Activated B cell treated with CpG ODN at 0.5 μM for 24 hours (primary cell): ENCODE results near the gene SCAMP5. TPM values are rescaled to one million over a fixed set of nuclear protein-coding genes. Genes with fewer than 3 reads are reported as not detected.

ENCODE experiments used
- ATAC-seq: fragments of 200-7000 bp; cut with Tn5 transposase; one replicate; pipeline ENCODE4 v1.10.0; 2021; ENCODE audit warnings: low read depth, mild to moderate bottlenecking, moderate library complexity
- CTCF ChIA-PET: fragments of 350-600 bp; sonication (Branson Sonifier 250); formaldehyde crosslinking; loops from one replicate; lab custom pipeline; 2021; ENCODE audit warnings: antibody characterized with exemption; lab: Charles Lee
- POLR2A ChIA-PET: fragments of 350-600 bp; sonication (Branson Sonifier 250); formaldehyde crosslinking; loops from one replicate; lab custom pipeline; 2021; ENCODE audit warnings: antibody characterized with exemption; lab: Charles Lee
- DNase-seq: peaks from one replicate; pipeline ENCODE4 v3.0.0; 2022
- H3K27ac Mint-ChIP-seq: one replicate; pipeline ENCODE4 v1.8.0; 2020; ENCODE audit warnings: mixed read lengths
- H3K27me3 Mint-ChIP-seq: one replicate; pipeline ENCODE4 v1.8.0; 2021; ENCODE audit warnings: mixed read lengths
- H3K36me3 Mint-ChIP-seq: one replicate; pipeline ENCODE4 v1.8.0; 2021; ENCODE audit warnings: low read depth, mixed read lengths
- H3K4me1 Mint-ChIP-seq: one replicate; pipeline ENCODE4 v1.8.0; 2021; ENCODE audit warnings: mixed read lengths
- H3K4me3 Mint-ChIP-seq: one replicate; pipeline ENCODE4 v1.8.0; 2020; ENCODE audit warnings: mild to moderate bottlenecking, mixed read lengths
- H3K9me3 Mint-ChIP-seq: one replicate; pipeline ENCODE4 v1.8.0; 2020; ENCODE audit warnings: mixed read lengths
- intact Hi-C: fragments of 100-400 bp; cut with micrococcal nuclease; formaldehyde crosslinking; loops from one replicate; pipeline ENCODE4 v1.15.1; 2024
- total RNA-seq: library from RNA; stranded (reverse); gene quantifications from 2 replicates; pipeline ENCODE4 v1.2.3, GENCODE V29; 2022
- TF ChIP-seq, protein P1 (sequence below): fragments of 200-600 bp; IDR thresholded peaks from one replicate; pipeline ENCODE4 v1.8.0; 2022; ENCODE audit warnings: antibody characterized with exemption, mild to moderate bottlenecking

The SCAMP5 gene
- total RNA-seq, 1 donor from 2014 or later, result 0.62 TPM

DNA sequence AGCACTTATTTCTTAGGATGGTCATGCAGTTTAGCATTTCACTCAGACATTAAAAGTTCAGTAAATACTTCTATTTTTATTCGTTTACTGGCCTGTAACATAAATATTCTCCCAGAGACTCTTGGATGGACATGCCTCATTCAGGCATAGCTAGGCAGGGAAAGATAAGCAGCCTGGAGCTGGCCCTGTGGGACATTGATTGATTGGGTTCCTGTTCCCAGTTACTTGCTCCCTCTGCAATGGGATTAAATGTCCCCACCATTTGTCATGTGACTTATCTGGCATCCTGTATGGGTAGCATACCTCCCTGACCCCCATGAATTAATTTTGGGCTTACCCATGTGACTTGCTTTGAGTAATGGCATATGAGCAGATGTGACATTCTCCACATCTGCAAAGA is 2.7 kb upstream of the SCAMP5 start:
- peaks cover 23% of the 10 kb centered on the region for H3K4me1 Mint-ChIP-seq
- DNase-seq (no peak), ATAC-seq (no peak)
- H3K27me3 Mint-ChIP-seq, result peaks cover 51% of the 10 kb centered on the region
- H3K36me3 Mint-ChIP-seq, result no peaks in the 10 kb centered on the region
- CTCF ChIA-PET, result no interaction called here
- POLR2A ChIA-PET, result no interaction called here
- intact Hi-C loops, result no loop called here
- TF ChIP-seq, protein P1, sequence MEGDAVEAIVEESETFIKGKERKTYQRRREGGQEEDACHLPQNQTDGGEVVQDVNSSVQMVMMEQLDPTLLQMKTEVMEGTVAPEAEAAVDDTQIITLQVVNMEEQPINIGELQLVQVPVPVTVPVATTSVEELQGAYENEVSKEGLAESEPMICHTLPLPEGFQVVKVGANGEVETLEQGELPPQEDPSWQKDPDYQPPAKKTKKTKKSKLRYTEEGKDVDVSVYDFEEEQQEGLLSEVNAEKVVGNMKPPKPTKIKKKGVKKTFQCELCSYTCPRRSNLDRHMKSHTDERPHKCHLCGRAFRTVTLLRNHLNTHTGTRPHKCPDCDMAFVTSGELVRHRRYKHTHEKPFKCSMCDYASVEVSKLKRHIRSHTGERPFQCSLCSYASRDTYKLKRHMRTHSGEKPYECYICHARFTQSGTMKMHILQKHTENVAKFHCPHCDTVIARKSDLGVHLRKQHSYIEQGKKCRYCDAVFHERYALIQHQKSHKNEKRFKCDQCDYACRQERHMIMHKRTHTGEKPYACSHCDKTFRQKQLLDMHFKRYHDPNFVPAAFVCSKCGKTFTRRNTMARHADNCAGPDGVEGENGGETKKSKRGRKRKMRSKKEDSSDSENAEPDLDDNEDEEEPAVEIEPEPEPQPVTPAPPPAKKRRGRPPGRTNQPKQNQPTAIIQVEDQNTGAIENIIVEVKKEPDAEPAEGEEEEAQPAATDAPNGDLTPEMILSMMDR, result no peak
- H3K4me3 Mint-ChIP-seq, result no peak overlapping the region
- no peak overlapping the region for H3K27ac Mint-ChIP-seq
- H3K9me3 Mint-ChIP-seq, result no peaks in the 10 kb centered on the region

DNA sequence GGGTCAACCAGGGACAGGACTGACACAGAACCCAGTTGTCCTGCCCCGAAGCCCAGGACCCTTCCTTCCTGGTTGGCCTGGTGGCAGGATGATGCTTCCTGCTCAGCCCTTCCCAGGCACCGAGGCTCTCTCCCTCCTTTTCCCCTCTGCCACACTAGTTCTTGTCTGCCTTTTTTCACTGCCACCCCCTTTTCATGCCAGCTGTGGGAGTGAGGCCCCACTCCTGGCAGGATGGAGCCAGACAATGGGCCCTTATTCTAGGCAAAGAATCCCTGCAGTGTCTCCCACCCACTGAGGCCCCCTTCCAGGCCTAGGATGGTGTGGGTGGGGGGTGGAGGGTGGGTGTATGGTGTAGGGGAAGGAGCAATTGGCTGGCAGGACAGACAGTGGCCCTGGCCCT is 1.1 kb upstream of the SCAMP5 start:
- ChIA-PET CTCF (no interaction called here), POLR2A (no interaction called here)
- H3K4me3 Mint-ChIP-seq, result no peak overlapping the region
- H3K27me3 Mint-ChIP-seq, result peaks cover 63% of the 10 kb centered on the region
- DNase-seq (no peak), ATAC-seq (no peak)
- TF ChIP-seq, protein P1, result no peak
- H3K27ac Mint-ChIP-seq, result no peak overlapping the region
- no peaks in the 10 kb centered on the region for H3K36me3 Mint-ChIP-seq
- intact Hi-C loops, result loop anchor here (2.0 kb wide), 1 partner anchor 29 kb away; the partner anchor contains the start of gene PPCDC
- no peaks in the 10 kb centered on the region for H3K9me3 Mint-ChIP-seq
- H3K4me1 Mint-ChIP-seq, result peaks cover 24% of the 10 kb centered on the region

DNA sequence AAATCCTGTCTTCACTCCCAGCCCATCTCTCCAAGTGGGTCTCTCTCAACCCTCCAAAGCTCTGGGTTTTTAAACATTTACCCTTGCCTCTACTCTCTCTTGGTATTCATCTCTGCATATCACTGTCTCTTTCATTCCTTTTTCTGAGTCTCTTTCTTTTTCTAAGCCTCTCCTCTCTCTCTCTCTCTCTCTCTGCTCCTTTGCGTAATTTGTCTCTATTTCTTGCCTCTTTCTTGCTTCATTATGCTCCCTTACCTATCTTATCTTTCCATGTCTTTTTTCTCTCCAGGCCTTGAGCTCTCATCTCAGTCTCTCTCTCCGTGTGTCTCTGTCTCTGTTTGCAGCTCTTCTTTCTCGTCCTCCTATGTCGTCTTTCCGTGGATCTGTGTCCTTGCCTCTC is 678 bp upstream of the SCAMP5 start:
- POLR2A ChIA-PET, result interaction anchor here (1.1 kb wide), 1 partner anchor 9 kb away, joined by 4 read pairs; no protein-coding TSS in a partner anchor
- H3K4me3 Mint-ChIP-seq, result peak overlapping the region; percentile 78
- DNase-seq (no peak), ATAC-seq (no peak)
- peaks cover 24% of the 10 kb centered on the region for H3K4me1 Mint-ChIP-seq
- H3K27me3 Mint-ChIP-seq, result peaks cover 65% of the 10 kb centered on the region
- no peaks in the 10 kb centered on the region for H3K36me3 Mint-ChIP-seq
- TF ChIP-seq, protein P1, result no peak
- H3K27ac Mint-ChIP-seq, result no peak overlapping the region
- intact Hi-C loops, result loop anchor here (1.0 to 2.0 kb wide), 2 partner anchors 28 to 168 kb away; partner anchors contain the start of genes CPLX3 and PPCDC
- no peaks in the 10 kb centered on the region for H3K9me3 Mint-ChIP-seq
- CTCF ChIA-PET, result interaction anchor here (0.9 to 1.0 kb wide), 3 partner anchors 35 to 49 kb away, joined by 3 read pairs; no protein-coding TSS in a partner anchor

DNA sequence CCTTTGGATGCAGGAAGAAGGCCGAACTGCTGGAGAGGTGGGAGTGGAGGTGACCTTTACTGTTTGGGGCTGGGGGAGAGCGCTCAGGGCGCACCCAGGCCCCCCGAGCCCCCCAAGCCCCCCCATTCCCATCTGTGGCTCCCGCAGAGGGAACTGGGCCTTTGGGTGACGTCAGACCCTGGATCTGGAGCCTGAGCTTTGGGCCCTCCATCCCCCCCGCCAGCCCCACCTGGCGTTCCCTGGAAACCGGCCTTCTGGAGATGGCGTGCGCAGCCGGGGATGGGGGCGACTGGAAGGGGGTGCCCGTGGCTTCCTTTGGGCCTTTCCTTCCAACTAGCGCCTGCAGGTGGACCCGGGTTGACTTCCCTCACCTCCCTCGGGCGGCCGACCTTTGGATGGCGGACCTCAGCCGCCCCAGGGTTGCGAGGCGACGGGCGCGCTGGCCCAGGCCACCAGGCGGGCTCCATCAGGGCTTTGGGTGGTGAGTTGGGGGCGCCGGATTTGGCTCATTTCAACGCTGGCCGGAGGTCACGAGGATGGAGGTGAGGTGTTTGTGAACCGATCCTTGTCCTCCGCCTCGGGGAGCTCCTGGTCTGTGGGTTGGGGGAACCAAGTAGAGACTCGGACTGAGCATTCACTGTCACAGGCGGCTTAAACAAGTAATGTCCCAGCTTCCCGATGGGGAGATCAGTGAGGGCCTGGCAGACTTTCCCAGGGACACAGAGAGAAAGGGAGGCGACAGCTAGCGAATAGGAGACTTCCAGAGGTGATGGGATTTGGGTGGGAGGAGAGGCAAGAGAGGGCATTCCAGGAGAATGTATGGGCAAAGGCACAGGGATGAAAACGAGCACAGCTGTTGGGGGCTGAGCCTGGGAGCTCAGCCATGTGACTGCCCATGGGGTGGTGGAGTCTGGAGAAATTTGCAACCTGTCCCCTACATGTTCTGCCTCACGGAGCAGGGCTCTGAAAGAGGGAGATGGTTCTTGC is 709 bp downstream of the SCAMP5 start:
- ChIA-PET POLR2A (interaction anchor here (0.6 to 1.1 kb wide), 3 partner anchors 7 to 455 kb away, joined by 3 to 4 read pairs (median 3); partner anchors contain the start of gene ARID3B), CTCF (interaction anchor here (1.0 kb wide), 2 partner anchors 33 to 39 kb away, joined by 3 read pairs; no protein-coding TSS in a partner anchor)
- intact Hi-C loops, result loop anchor here (1.0 to 2.0 kb wide), 2 partner anchors 27 to 170 kb away; partner anchors contain the start of genes CPLX3 and PPCDC
- H3K9me3 Mint-ChIP-seq, result no peaks in the 10 kb centered on the region
- H3K4me3 Mint-ChIP-seq, result peak overlapping the region; percentile 72
- peaks cover 65% of the 10 kb centered on the region for H3K27me3 Mint-ChIP-seq
- no peak for ATAC-seq
- no peak overlapping the region for H3K27ac Mint-ChIP-seq
- TF ChIP-seq, protein P1, result no peak
- no peak for DNase-seq
- peaks cover 21% of the 10 kb centered on the region for H3K4me1 Mint-ChIP-seq
- no peaks in the 10 kb centered on the region for H3K36me3 Mint-ChIP-seq

DNA sequence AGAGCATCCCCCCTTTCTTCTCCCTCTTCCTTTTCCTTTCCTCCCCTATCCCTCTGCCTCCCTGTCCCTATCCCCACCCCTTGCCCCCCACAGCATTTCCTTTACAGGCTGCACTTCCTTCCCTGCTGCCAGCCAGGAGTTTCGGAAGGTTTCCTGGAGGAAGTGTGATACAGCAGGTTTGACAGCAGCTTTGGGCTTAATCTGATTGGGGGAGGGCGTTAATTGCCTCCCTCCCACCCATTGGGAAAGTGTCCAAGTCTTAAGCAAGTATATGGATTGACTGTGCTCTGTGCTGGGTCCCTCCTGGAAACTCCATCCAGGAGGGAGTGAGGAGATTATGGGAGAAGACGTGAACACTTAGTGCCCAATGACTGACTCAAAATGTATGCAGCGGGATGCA is 1.8 kb downstream of the SCAMP5 start:
- DNase-seq, result no peak
- no peak for ATAC-seq
- intact Hi-C loops, result no loop called here
- Mint-ChIP-seq H3K27ac (peak overlapping the region; percentile 41), H3K9me3 (no peaks in the 10 kb centered on the region), H3K27me3 (peaks cover 62% of the 10 kb centered on the region), H3K4me3 (no peak overlapping the region), H3K36me3 (no peaks in the 10 kb centered on the region), H3K4me1 (peaks cover 21% of the 10 kb centered on the region)
- ChIA-PET POLR2A (interaction anchor here (0.7 kb wide), 1 partner anchor 29 kb away, joined by 3 read pairs; no protein-coding TSS in a partner anchor), CTCF (no interaction called here)
- TF ChIP-seq, protein P1, result no peak
